Measurements from ENCODE around the gene ZNF710.

DNA sequence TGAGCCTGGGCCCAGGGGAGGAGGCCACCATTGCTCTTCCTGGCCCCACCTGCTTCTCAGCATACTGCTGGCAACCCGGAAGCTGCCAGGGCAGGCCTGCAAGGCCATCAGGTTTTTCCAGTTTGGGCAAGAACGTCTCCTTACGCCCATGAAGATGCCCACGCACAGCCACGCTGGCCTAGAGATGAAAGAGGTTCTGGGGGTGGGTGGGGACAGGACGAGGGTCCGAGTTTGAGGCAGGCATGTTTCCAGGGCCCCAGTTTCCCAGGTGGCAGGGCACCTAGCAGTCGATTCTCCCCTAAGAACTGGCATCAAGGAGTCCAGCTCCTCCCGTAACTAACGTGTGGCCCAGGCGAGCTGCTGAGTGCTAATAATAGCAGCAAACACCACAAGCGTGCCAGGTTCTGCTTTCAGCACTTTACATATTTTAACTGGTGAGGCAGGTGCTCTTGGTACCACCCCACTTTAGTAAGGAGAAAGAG lies 45.8 kb downstream of the ZNF710 start:
- TF ChIP-seq CTCF (IDR thresholded peaks at IDR 0.05) (no peak), POLR2A (IDR thresholded peaks at IDR 0.05) (no peak)
